Measurements from ENCODE around the gene RECQL5. TPM values are rescaled to one million over a fixed set of nuclear protein-coding genes. Genes with fewer than 3 reads are reported as not detected.

RECQL5 gene
- total RNA-seq, 1 experiment from 2014 or later, result 40.0 TPM

DNA sequence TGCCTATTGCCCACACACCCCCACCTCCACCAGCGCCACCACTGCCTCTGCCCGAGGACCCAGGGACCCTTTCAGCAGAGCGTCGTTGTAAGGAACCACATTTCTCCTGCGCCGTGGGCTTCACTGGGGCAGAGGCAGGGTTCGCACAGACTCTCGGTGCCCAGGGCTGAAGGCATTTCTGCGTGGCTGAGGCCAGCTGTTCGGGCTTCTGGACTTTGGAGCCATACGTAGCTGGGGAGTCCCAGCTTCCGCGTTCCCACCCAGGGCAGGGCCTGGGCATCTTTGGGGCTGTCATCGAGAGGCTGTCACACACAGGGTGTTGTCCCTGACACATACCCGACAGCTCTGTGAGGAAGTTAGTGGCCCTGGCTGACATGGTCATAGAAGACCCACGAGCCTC, 49.7 kb downstream of the RECQL5 start:
- no peak overlapping the region for H4K8ac ChIP-seq (replicated peaks; ENCODE audit: insufficient read length, low read depth, low read length)
- peaks cover 0 to 5% of the 10 kb centered on the region in 2 experiments; a peak in 1 of 4 replicates for H3K4me1 Mint-ChIP-seq
- TF ChIP-seq, protein P1, sequence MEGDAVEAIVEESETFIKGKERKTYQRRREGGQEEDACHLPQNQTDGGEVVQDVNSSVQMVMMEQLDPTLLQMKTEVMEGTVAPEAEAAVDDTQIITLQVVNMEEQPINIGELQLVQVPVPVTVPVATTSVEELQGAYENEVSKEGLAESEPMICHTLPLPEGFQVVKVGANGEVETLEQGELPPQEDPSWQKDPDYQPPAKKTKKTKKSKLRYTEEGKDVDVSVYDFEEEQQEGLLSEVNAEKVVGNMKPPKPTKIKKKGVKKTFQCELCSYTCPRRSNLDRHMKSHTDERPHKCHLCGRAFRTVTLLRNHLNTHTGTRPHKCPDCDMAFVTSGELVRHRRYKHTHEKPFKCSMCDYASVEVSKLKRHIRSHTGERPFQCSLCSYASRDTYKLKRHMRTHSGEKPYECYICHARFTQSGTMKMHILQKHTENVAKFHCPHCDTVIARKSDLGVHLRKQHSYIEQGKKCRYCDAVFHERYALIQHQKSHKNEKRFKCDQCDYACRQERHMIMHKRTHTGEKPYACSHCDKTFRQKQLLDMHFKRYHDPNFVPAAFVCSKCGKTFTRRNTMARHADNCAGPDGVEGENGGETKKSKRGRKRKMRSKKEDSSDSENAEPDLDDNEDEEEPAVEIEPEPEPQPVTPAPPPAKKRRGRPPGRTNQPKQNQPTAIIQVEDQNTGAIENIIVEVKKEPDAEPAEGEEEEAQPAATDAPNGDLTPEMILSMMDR (conservative IDR thresholded peaks at IDR 0.05), result no peak
- no peak overlapping the region for H2BK15ac ChIP-seq (ENCODE audit: low read depth, low read length)
- H2AFZ ChIP-seq (ENCODE audit: low read length), result no peak overlapping the region
- H3K23ac ChIP-seq (ENCODE audit: insufficient read length, low read depth, low read length), result no peak overlapping the region
- DNase-seq, result no peak
- H3K4me2 ChIP-seq (ENCODE audit: insufficient read depth, insufficient read length, low read length), result no peak overlapping the region
- no peak overlapping the region for H3T11ph ChIP-seq (ENCODE audit: low read length)
- H3K9me3 Mint-ChIP-seq, result no peaks in the 10 kb centered on the region
- H2BK5ac ChIP-seq (ENCODE audit: insufficient read length, low read length), result no peak overlapping the region
- no peaks in the 10 kb centered on the region for H3K79me1 ChIP-seq (ENCODE audit: insufficient read depth, low read depth, low read length, poor library complexity, severe bottlenecking)
- H4K20me1 ChIP-seq (ENCODE audit: control insufficient read depth, insufficient read depth, insufficient read length), result no peaks in the 10 kb centered on the region
- H3K14ac ChIP-seq (ENCODE audit: insufficient read depth, low read length), result no peak overlapping the region
- WGBS (ENCODE audit: extremely low coverage, insufficient read length, low lambda C conversion rate), result no CpG with 5 or more reads among the region's 16 CpGs
- no peak overlapping the region for H2BK120ac ChIP-seq (ENCODE audit: low read depth, low read length, poor library complexity, severe bottlenecking)
- H3K4ac ChIP-seq (ENCODE audit: low read depth, low read length), result no peak overlapping the region
- 0 out of 7 replicates have a peak overlapping the region, but pooled peaks of 1 of the 3 experiments have one; percentile 31 for H3K27ac Mint-ChIP-seq
- H3K79me2 ChIP-seq (ENCODE audit: insufficient read depth, low read length), result no peaks in the 10 kb centered on the region
- H3K23me2 ChIP-seq (ENCODE audit: insufficient read length, low read depth, low read length, poor library complexity, severe bottlenecking), result no peaks in the 10 kb centered on the region
- H3K27ac ChIP-seq (ENCODE audit: insufficient read length, low read depth, low read length), result no peak overlapping the region
- no peak overlapping the region for H3K18ac ChIP-seq (ENCODE audit: insufficient read length, low read depth, low read length)
- H3K27me3 Mint-ChIP-seq (ENCODE audit: low read depth), result peaks cover 4% of the 10 kb centered on the region
- no peak overlapping the region for H3K9ac ChIP-seq (ENCODE audit: extremely low read depth, insufficient read length, low read length)
- no peak overlapping the region for H2BK20ac ChIP-seq (ENCODE audit: low read depth, low read length, poor library complexity, severe bottlenecking)
- H3K36me3 Mint-ChIP-seq (ENCODE audit: insufficient read depth in 1 of 3, low read depth in 3 of 3), result no peaks in the 10 kb centered on the region
- no peak overlapping the region for H3K4me3 Mint-ChIP-seq
- H3K4me1 ChIP-seq (ENCODE audit: insufficient read depth, low read length), result no peaks in the 10 kb centered on the region
- H4K5ac ChIP-seq (ENCODE audit: insufficient read length, low read depth, low read length), result no peak overlapping the region
- H3K27me3 ChIP-seq (ENCODE audit: insufficient read depth, low read length), result no peaks in the 10 kb centered on the region
- no peak overlapping the region for H2AK5ac ChIP-seq (ENCODE audit: insufficient read length, low read length)
- H2BK12ac ChIP-seq (ENCODE audit: insufficient read length, low read depth, low read length), result no peak overlapping the region
- no peak overlapping the region for H4K91ac ChIP-seq (ENCODE audit: insufficient read length, low read depth, low read length)
- no peaks in the 10 kb centered on the region for H3K9me3 ChIP-seq (ENCODE audit: control insufficient read depth, low read depth, low read length)
- no peak overlapping the region for H3K56ac ChIP-seq (ENCODE audit: insufficient read length, low read depth, low read length)

All from H9 (cell line).